Ascending aorta (tissue), 2 donors: ENCODE results near the gene TNFSF18. TPM values are rescaled to one million over a fixed set of nuclear protein-coding genes. Genes with fewer than 3 reads are reported as not detected.

Experiments
- DNase-seq, 2 donors: peaks; one replicate each; pipeline ENCODE4 v3.0.0-alpha.2; 2019; ENCODE audit warnings: low spot score in 2 of 2
- H3K27ac ChIP-seq, 2 donors: fragments of 200-600 bp; sonication (generic); one replicate each; pipeline ENCODE4 v1.5.1; 2016 to 2017; ENCODE audit warnings: mild to moderate bottlenecking in 1 of 2
- H3K27me3 ChIP-seq: fragments of 200-600 bp; sonication (generic); one replicate; pipeline ENCODE4 v1.5.1; 2017
- H3K36me3 ChIP-seq, 2 donors: fragments of 200-600 bp; sonication (generic); one replicate each; pipeline ENCODE4 v1.5.1; 2016
- H3K4me1 ChIP-seq, 2 donors: fragments of 200-600 bp; sonication (generic); one replicate each; pipeline ENCODE4 v1.5.1; 2016 to 2017; ENCODE audit warnings: mild to moderate bottlenecking in 1 of 2
- H3K4me3 ChIP-seq, 2 donors: fragments of 200-600 bp; sonication (generic); one replicate each; pipeline ENCODE4 v1.5.1; 2016 to 2017; ENCODE audit warnings: mild to moderate bottlenecking in 1 of 2
- H3K9me3 ChIP-seq, 2 donors: fragments of 200-600 bp; sonication (generic); one replicate each; pipeline ENCODE4 v1.5.1; 2016
- intact Hi-C: fragments of 100-400 bp; cut with DNase I; formaldehyde crosslinking; loops from one replicate; pipeline ENCODE4 v1.15.1; 2023
- total RNA-seq: library from RNA; depleted of rRNA; stranded (reverse); fragments of >200 nt; gene quantifications from one replicate; pipeline ENCODE4 v1.1.0, GENCODE V29; 2016
- TF ChIP-seq, protein P1 (sequence below), 3 experiments: fragments of 200-600 bp in 2 of 3; fragments of 450-650 bp in 1 of 3; sonication (generic) in 2 of 3; IDR thresholded peaks; one replicate each; pipeline ENCODE4 v1.5.1; 2016 to 2019; ENCODE audit warnings: antibody characterized with exemption in 3 of 3, mild to moderate bottlenecking in 1 of 3, moderate library complexity in 1 of 3

TNFSF18 gene
- total RNA-seq, 1 donor from 2014 or later = not detected

DNA sequence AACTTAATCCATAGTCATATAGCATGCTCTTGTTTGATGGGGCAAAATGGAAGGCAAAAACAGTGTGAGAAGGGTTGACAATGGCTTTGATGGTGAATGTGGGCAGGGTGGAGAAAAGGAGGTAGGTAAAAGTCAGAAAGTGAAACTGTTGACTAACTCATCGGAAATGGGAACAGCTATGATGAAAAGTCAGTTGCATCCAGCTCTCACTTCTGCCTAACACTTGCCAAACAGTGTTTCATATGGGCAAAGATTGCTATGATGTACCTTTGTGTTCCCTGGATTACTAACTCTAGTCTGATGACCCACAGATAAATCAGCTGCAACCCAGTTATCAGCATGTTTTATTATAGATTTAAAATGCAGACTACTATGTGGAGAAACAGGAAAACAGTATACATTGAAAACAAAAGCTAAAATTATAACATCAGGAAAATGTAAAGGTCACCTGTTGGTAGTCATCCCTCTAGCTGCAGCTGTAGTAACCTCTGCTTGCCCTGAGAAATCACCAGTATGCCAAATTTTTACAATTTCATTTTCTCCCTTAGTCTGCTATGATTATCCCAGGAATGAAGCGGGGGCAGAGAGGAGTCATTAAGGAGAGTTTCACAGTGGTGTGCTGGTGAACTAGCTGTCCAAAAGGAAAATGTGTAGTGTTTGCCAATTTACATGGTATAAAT, 11.7 kb downstream of the TNFSF18 start:
- H3K36me3 ChIP-seq = no peaks in the 10 kb centered on the region
- no peaks in the 10 kb centered on the region for H3K27me3 ChIP-seq
- H3K4me3 ChIP-seq = no peak overlapping the region
- H3K27ac ChIP-seq = no peak overlapping the region
- DNase-seq = no peak
- H3K9me3 ChIP-seq = no peaks in the 10 kb centered on the region
- TF ChIP-seq, protein P1, sequence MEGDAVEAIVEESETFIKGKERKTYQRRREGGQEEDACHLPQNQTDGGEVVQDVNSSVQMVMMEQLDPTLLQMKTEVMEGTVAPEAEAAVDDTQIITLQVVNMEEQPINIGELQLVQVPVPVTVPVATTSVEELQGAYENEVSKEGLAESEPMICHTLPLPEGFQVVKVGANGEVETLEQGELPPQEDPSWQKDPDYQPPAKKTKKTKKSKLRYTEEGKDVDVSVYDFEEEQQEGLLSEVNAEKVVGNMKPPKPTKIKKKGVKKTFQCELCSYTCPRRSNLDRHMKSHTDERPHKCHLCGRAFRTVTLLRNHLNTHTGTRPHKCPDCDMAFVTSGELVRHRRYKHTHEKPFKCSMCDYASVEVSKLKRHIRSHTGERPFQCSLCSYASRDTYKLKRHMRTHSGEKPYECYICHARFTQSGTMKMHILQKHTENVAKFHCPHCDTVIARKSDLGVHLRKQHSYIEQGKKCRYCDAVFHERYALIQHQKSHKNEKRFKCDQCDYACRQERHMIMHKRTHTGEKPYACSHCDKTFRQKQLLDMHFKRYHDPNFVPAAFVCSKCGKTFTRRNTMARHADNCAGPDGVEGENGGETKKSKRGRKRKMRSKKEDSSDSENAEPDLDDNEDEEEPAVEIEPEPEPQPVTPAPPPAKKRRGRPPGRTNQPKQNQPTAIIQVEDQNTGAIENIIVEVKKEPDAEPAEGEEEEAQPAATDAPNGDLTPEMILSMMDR (IDR thresholded peaks at IDR 0.05) = no peak
- no peaks in the 10 kb centered on the region for H3K4me1 ChIP-seq
- intact Hi-C loops = no loop called here

DNA sequence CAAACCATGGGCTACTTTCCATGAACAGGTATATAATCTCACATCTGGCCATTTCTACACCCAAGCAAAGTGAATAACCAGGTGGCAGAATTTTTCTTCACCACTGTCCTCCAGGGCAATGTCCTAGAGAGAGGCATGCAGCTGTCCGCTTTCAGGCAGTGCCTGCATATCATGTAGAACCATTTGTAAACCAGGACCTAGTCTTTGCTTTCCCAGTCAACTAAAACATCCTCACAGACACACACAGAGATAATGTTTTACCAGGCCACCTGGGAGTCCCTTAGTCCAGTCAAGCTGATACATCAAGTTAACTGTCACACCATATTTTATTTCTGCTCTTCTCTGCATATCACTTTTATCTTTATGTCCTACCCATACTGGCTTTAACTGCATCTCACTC, 26.2 kb downstream of the TNFSF18 start:
- H3K36me3 ChIP-seq = no peaks in the 10 kb centered on the region
- H3K9me3 ChIP-seq = no peaks in the 10 kb centered on the region
- H3K27ac ChIP-seq = no peak overlapping the region
- intact Hi-C loops = no loop called here
- TF ChIP-seq, protein P1 (IDR thresholded peaks at IDR 0.05) = no peak
- DNase-seq = no peak
- no peak overlapping the region for H3K4me3 ChIP-seq
- no peaks in the 10 kb centered on the region for H3K4me1 ChIP-seq
- H3K27me3 ChIP-seq = no peaks in the 10 kb centered on the region

GRCh38 chr1:173023343-173023742, 27.4 kb downstream of the TNFSF18 start:
- H3K9me3 ChIP-seq = no peaks in the 10 kb centered on the region
- no peaks in the 10 kb centered on the region for H3K36me3 ChIP-seq
- H3K27ac ChIP-seq = no peak overlapping the region
- intact Hi-C loops = no loop called here
- no peaks in the 10 kb centered on the region for H3K4me1 ChIP-seq
- H3K27me3 ChIP-seq = no peaks in the 10 kb centered on the region
- no peak overlapping the region for H3K4me3 ChIP-seq
- DNase-seq = no peak
- TF ChIP-seq, protein P1 (IDR thresholded peaks at IDR 0.05) = no peak

DNA sequence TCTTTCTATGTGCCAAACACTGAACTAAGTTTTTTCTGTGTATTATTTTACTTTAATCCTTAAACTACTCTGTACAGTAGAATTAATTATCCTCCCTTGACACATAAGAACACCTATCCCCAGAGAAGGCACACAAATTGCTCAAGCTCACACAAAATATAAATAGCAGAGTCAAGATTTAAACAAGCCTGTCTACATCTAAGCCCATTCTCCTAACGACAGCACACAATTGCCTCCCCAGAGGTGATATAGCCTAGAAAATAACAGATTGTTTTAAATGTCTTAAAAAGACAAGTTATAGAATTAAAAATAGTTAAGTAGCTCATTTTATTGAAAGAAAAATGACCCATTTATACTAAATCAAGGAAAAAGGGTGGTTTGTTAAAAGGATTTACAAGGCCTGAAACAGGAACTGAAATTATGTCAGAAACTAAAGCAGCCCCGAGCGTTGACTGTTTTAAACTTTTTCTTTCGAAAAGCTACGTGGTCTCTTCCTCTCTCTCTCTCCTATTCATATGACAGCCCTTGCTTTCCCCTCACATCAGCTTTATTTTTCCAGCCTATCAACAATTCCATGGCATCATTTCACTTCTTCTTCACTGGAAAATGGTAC, 30.5 kb downstream of the TNFSF18 start:
- intact Hi-C loops = no loop called here
- Histone ChIP-seq H3K27me3 (no peaks in the 10 kb centered on the region), H3K9me3 (no peaks in the 10 kb centered on the region), H3K4me1 (no peaks in the 10 kb centered on the region), H3K4me3 (no peak overlapping the region), H3K27ac (no peak overlapping the region), H3K36me3 (no peaks in the 10 kb centered on the region)
- DNase-seq = no peak
- TF ChIP-seq, protein P1 (IDR thresholded peaks at IDR 0.05) = no peak

DNA sequence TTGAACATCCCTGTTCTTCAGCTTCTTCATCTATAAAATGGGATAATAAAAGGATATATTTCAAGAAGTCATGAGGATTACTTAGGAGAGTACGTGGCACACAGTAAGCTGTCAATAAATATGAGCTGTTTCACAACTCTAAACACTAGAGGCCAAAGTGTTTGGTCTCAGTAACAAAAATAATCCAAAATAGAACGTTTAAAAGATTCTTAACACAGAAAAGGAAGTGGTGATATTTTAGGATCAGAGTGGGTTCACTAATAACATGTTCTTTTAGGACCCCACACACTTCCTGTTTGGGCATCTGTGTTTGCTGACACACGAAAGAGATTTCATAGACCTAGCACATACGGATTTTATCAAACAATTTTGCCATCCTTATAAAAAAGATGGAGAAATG, 32.9 kb downstream of the TNFSF18 start:
- no peak overlapping the region for H3K27ac ChIP-seq
- no peak overlapping the region for H3K4me3 ChIP-seq
- intact Hi-C loops = no loop called here
- no peaks in the 10 kb centered on the region for H3K27me3 ChIP-seq
- TF ChIP-seq, protein P1 (IDR thresholded peaks at IDR 0.05) = no peak
- H3K4me1 ChIP-seq = no peaks in the 10 kb centered on the region
- H3K9me3 ChIP-seq = no peaks in the 10 kb centered on the region
- DNase-seq = no peak
- no peaks in the 10 kb centered on the region for H3K36me3 ChIP-seq
